ENCODE results near the gene B3GALNT2. TPM values are rescaled to one million over a fixed set of nuclear protein-coding genes. Genes with fewer than 3 reads are reported as not detected.

The B3GALNT2 gene
- total and polyA plus RNA-seq, 2 of the 8 experiments (the other 6 are each of a cell fraction or from before 2014, with no cell fraction given) = 15.4 to 39.4 TPM

GRCh38 chr1:235410467-235410866 lies 93.8 kb downstream of the B3GALNT2 start (continued):
- TF ChIP-seq CHD7 (IDR thresholded peaks at IDR 0.05; ENCODE audit: insufficient replicate concordance, low read length) = no peak
- TF ChIP-seq RFX5 (IDR thresholded peaks at IDR 0.05; ENCODE audit: borderline replicate concordance, low read depth, low read length) = no peak
- TF ChIP-seq TEAD4 (IDR thresholded peaks at IDR 0.05; ENCODE audit: low read depth, low read length) = no peak
- no peak for TF ChIP-seq BRCA1 (IDR thresholded peaks at IDR 0.05; ENCODE audit: low read depth, low read length)
- no peak for TF ChIP-seq MAX (IDR thresholded peaks at IDR 0.05)
- TF ChIP-seq TAF7 (optimal IDR thresholded peaks at IDR 0.05; ENCODE audit: borderline replicate concordance, low read depth, low read length) = no peak
- no peak for TF ChIP-seq HDAC6 (IDR thresholded peaks at IDR 0.05; ENCODE audit: low read depth, low read length)
- TF ChIP-seq POLR2AphosphoS5 (IDR thresholded peaks at IDR 0.05; ENCODE audit: low read depth, low read length) = no peak
- TF ChIP-seq TCF12 (IDR thresholded peaks at IDR 0.05; ENCODE audit: low read depth, low read length) = no peak
- TF ChIP-seq SRF (IDR thresholded peaks at IDR 0.05; ENCODE audit: low read depth, low read length) = no peak
- no peak for TF ChIP-seq BACH1 (IDR thresholded peaks at IDR 0.05; ENCODE audit: low read length)

Data from H1 (cell line).